HS-27A (cell line): ENCODE results near the gene SYNGR3.
A peak's percentile ranks its signal among the peaks of the same experiment; 100 is the strongest.
"Not testable (repeated sequence)": the region's sequence is repeated elsewhere in the genome, so short reads cannot be mapped to it uniquely, and the experiment has no call there.

Source experiments
- DNase-seq: peaks from one replicate; pipeline ENCODE4 v3.0.0-alpha.2; 2012; ENCODE audit warnings: low read depth, missing footprints

Gene SYNGR3

GRCh38 chr16:1989209-1990100 is at the start of gene SYNGR3:
SYNGR3 (plus strand) TSS chr16:1989970; CDS start chr16:1990103, 133 bp downstream.
- no peak for DNase-seq

GRCh38 chr16:1940273-1941161 is 49.3 kb upstream of the SYNGR3 start:
- DNase-seq: no peak

GRCh38 chr16:1941162-1942046 is 48.4 kb upstream of the SYNGR3 start:
- no peak for DNase-seq

GRCh38 chr16:1942047-1942809 is 47.5 kb upstream of the SYNGR3 start:
- no peak for DNase-seq

- peak; percentile 71 for DNase-seq
These were observed 46.7 kb upstream of the SYNGR3 start, which contains the start of gene MSRB1 for GRCh38 chr16:1942810-1943726. MSRB1 (minus strand) TSS chr16:1943199; CDS start chr16:1943156, 43 bp downstream.

- DNase-seq: no peak
These were observed 45.1 kb upstream of the SYNGR3 start for GRCh38 chr16:1944612-1945199.

GRCh38 chr16:1945559-1946391 is 44.0 kb upstream of the SYNGR3 start:
- DNase-seq: no peak

GRCh38 chr16:1946495-1947368 is 43.0 kb upstream of the SYNGR3 start:
- no peak for DNase-seq

- DNase-seq: no peak
These were observed 42.5 kb upstream of the SYNGR3 start for GRCh38 chr16:1947369-1947670.

- DNase-seq: no peak
These were observed 40.3 kb upstream of the SYNGR3 start for GRCh38 chr16:1949507-1949906.

GRCh38 chr16:1950047-1950446 is 39.7 kb upstream of the SYNGR3 start:
- no peak for DNase-seq

- DNase-seq: no peak
These were observed 39.2 kb upstream of the SYNGR3 start for GRCh38 chr16:1950559-1950958.

- no peak for DNase-seq
These were observed 36.0 kb upstream of the SYNGR3 start for GRCh38 chr16:1953734-1954133.

GRCh38 chr16:1957434-1958142 is 32.2 kb upstream of the SYNGR3 start:
- not testable (repeated sequence) for DNase-seq

- not testable (repeated sequence) for DNase-seq
These were observed 31.7 kb upstream of the SYNGR3 start for GRCh38 chr16:1958143-1958491.

GRCh38 chr16:1958715-1959268 is 31.0 kb upstream of the SYNGR3 start:
- DNase-seq: no peak
